ENCODE results near the gene GZF1.

GZF1 gene

GRCh38 chr20:23413862-23414422, 52.0 kb downstream of the GZF1 start:
- TF ChIP-seq, protein P1, sequence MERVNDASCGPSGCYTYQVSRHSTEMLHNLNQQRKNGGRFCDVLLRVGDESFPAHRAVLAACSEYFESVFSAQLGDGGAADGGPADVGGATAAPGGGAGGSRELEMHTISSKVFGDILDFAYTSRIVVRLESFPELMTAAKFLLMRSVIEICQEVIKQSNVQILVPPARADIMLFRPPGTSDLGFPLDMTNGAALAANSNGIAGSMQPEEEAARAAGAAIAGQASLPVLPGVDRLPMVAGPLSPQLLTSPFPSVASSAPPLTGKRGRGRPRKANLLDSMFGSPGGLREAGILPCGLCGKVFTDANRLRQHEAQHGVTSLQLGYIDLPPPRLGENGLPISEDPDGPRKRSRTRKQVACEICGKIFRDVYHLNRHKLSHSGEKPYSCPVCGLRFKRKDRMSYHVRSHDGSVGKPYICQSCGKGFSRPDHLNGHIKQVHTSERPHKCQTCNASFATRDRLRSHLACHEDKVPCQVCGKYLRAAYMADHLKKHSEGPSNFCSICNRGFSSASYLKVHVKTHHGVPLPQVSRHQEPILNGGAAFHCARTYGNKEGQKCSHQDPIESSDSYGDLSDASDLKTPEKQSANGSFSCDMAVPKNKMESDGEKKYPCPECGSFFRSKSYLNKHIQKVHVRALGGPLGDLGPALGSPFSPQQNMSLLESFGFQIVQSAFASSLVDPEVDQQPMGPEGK (CRISPR knock-in tag; IDR thresholded peaks at IDR 0.05; ENCODE audit: borderline replicate concordance), result no peak
- TF ChIP-seq ZNF8 (CRISPR knock-in tag; IDR thresholded peaks at IDR 0.05) (no peak), OSR1 (CRISPR knock-in tag; IDR thresholded peaks at IDR 0.05) (no peak), ZFP30 (CRISPR knock-in tag; IDR thresholded peaks at IDR 0.05) (no peak), ESRRG (CRISPR knock-in tag; IDR thresholded peaks at IDR 0.05) (no peak), SNAI2 (CRISPR knock-in tag; IDR thresholded peaks at IDR 0.05) (no peak), TCF4 (CRISPR knock-in tag; IDR thresholded peaks at IDR 0.05; ENCODE audit: borderline replicate concordance) (no peak), RARB (CRISPR knock-in tag; IDR thresholded peaks at IDR 0.05) (no peak), TSHZ2 (CRISPR knock-in tag; IDR thresholded peaks at IDR 0.05) (no peak), CREB5 (CRISPR knock-in tag; IDR thresholded peaks at IDR 0.05; ENCODE audit: low read depth) (no peak), TOX (CRISPR knock-in tag; IDR thresholded peaks at IDR 0.05; ENCODE audit: borderline replicate concordance) (no peak), BACH2 (CRISPR knock-in tag; IDR thresholded peaks at IDR 0.05; ENCODE audit: borderline replicate concordance) (no peak), ARNTL (CRISPR knock-in tag; IDR thresholded peaks at IDR 0.05; ENCODE audit: borderline replicate concordance, low read depth) (no peak), ZNF565 (CRISPR knock-in tag; conservative IDR thresholded peaks at IDR 0.05; ENCODE audit: low read depth) (no peak), POU6F1 (CRISPR knock-in tag; IDR thresholded peaks at IDR 0.05; ENCODE audit: borderline replicate concordance, low read depth) (no peak), PPARA (CRISPR knock-in tag; IDR thresholded peaks at IDR 0.05; ENCODE audit: borderline replicate concordance) (no peak), ZC3H10 (CRISPR knock-in tag; IDR thresholded peaks at IDR 0.05) (no peak)
- TF ChIP-seq, protein P2, sequence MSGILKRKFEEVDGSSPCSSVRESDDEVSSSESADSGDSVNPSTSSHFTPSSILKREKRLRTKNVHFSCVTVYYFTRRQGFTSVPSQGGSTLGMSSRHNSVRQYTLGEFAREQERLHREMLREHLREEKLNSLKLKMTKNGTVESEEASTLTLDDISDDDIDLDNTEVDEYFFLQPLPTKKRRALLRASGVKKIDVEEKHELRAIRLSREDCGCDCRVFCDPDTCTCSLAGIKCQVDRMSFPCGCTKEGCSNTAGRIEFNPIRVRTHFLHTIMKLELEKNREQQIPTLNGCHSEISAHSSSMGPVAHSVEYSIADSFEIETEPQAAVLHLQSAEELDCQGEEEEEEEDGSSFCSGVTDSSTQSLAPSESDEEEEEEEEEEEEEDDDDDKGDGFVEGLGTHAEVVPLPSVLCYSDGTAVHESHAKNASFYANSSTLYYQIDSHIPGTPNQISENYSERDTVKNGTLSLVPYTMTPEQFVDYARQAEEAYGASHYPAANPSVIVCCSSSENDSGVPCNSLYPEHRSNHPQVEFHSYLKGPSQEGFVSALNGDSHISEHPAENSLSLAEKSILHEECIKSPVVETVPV (CRISPR knock-in tag; IDR thresholded peaks at IDR 0.05), result no peak
- no peak for ATAC-seq

- no peak for ATAC-seq
- TF ChIP-seq, protein P1 (CRISPR knock-in tag; IDR thresholded peaks at IDR 0.05; ENCODE audit: borderline replicate concordance), result no peak
- TF ChIP-seq CREB5 (CRISPR knock-in tag; IDR thresholded peaks at IDR 0.05; ENCODE audit: low read depth) (no peak), TOX (CRISPR knock-in tag; IDR thresholded peaks at IDR 0.05; ENCODE audit: borderline replicate concordance) (no peak), ARNTL (CRISPR knock-in tag; IDR thresholded peaks at IDR 0.05; ENCODE audit: borderline replicate concordance, low read depth) (no peak), SNAI2 (CRISPR knock-in tag; IDR thresholded peaks at IDR 0.05) (no peak), ESRRG (CRISPR knock-in tag; IDR thresholded peaks at IDR 0.05) (no peak), ZNF70 (CRISPR knock-in tag; IDR thresholded peaks at IDR 0.05) (no peak), PPARA (CRISPR knock-in tag; IDR thresholded peaks at IDR 0.05; ENCODE audit: borderline replicate concordance) (no peak), BACH2 (CRISPR knock-in tag; IDR thresholded peaks at IDR 0.05; ENCODE audit: borderline replicate concordance) (no peak), ZFP3 (CRISPR knock-in tag; IDR thresholded peaks at IDR 0.05) (no peak)
These were observed 52.7 kb downstream of the GZF1 start for GRCh38 chr20:23414526-23415188.
